H1 (cell line): ENCODE measurements around the gene ITIH4. TPM values are rescaled to one million over a fixed set of nuclear protein-coding genes. Genes with fewer than 3 reads are reported as not detected.

Experiments used
- CTCF ChIA-PET: fragments of 300-600 bp; sonication (Branson Sonifier 250); formaldehyde crosslinking; loops from one replicate; lab custom pipeline; 2021; ENCODE audit not compliant: partially characterized antibody; lab: Charles Lee
- POLR2A ChIA-PET: fragments of 300-600 bp; sonication (Branson Sonifier 250); formaldehyde crosslinking; loops from one replicate; lab custom pipeline; 2021; ENCODE audit warnings: inconsistent platforms; ENCODE audit not compliant: partially characterized antibody; lab: Charles Lee
- DNase-seq, 2 experiments: peaks; one replicate each; pipeline versions ENCODE4 v3.0.0 to v3.0.0-alpha.2; 2010 to 2022; ENCODE audit warnings: low spot score in 2 of 2, low read depth in 1 of 2, mixed read lengths in 1 of 2
- FAIRE-seq: peaks from 2 replicates; lab custom pipeline; 2011; peaks lifted over from hg19 to GRCh38; lab: Jason Lieb, UNC
- H2AFZ ChIP-seq: 2 replicates; pipeline ENCODE4 v1.8.1; 2012; ENCODE audit warnings: low read length, inconsistent platforms
- H2AK5ac ChIP-seq: 2 replicates; pipeline ENCODE4 v1.6.1; 2013; ENCODE audit warnings: low read depth, low read length
- H2BK120ac ChIP-seq: replicated peaks from 2 replicates; pipeline ENCODE3; 2013; ENCODE audit warnings: low read depth, low read length, inconsistent platforms
- H2BK12ac ChIP-seq: 2 replicates; pipeline ENCODE4 v1.6.1; 2013; ENCODE audit warnings: low read depth, low read length
- H2BK15ac ChIP-seq: 2 replicates; pipeline ENCODE4 v1.6.1; 2013; ENCODE audit warnings: low read length
- H2BK20ac ChIP-seq: 2 replicates; pipeline ENCODE4 v1.6.1; 2013; ENCODE audit warnings: low read length
- H2BK5ac ChIP-seq: 2 replicates; pipeline ENCODE4 v1.6.1; 2013; ENCODE audit warnings: low read depth, low read length
- H3K14ac ChIP-seq: 2 replicates; pipeline ENCODE4 v1.6.1; 2013; ENCODE audit warnings: inconsistent platforms; ENCODE audit not compliant: insufficient read length
- H3K18ac ChIP-seq: 2 replicates; pipeline ENCODE4 v1.6.1; 2013; ENCODE audit warnings: low read length; ENCODE audit errors: extremely low read depth
- H3K23ac ChIP-seq: 2 replicates; pipeline ENCODE4 v1.6.1; 2013; ENCODE audit warnings: inconsistent platforms; ENCODE audit not compliant: insufficient read length
- H3K23me2 ChIP-seq: 2 replicates; pipeline ENCODE4 v1.6.1; 2013; ENCODE audit warnings: low read depth, low read length
- H3K27ac ChIP-seq: 2 replicates; pipeline ENCODE4 v1.6.1; 2011; ENCODE audit warnings: low read depth, low read length, inconsistent platforms
- H3K27me3 ChIP-seq, 4 experiments: replicated peaks in 1 of 4; 1 replicate in 1 of 4; 2 replicates in 3 of 4; pipeline versions ENCODE4 v1.6.1 to v1.8.1; 2011 to 2013; ENCODE audit warnings: low read length in 3 of 4, mild to moderate bottlenecking in 3 of 4, inconsistent platforms in 2 of 4, mixed read lengths in 2 of 4, moderate library complexity in 1 of 4; ENCODE audit not compliant: control insufficient read depth in 3 of 4, insufficient read depth in 3 of 4; ENCODE audit errors: extremely low read depth in 1 of 4
- H3K36me3 ChIP-seq, 4 experiments: 2 replicates each; pipeline versions ENCODE4 v1.6.1 to v1.8.1; 2011 to 2013; ENCODE audit warnings: mild to moderate bottlenecking in 4 of 4, low read length in 3 of 4, moderate library complexity in 2 of 4, control low read depth in 1 of 4, inconsistent platforms in 1 of 4; ENCODE audit not compliant: insufficient read depth in 4 of 4, control insufficient read depth in 2 of 4
- H3K4ac ChIP-seq: replicated peaks from 2 replicates; pipeline ENCODE3; 2013; ENCODE audit warnings: low read length, low read depth, mixed read lengths, inconsistent platforms; ENCODE audit not compliant: insufficient read length
- H3K4me1 ChIP-seq, 4 experiments: replicated peaks in 1 of 4; 1 replicate in 1 of 4; 2 replicates in 3 of 4; pipeline versions ENCODE4 v1.6.1 to v1.8.1; 2011 to 2013; ENCODE audit warnings: low read length in 3 of 4, inconsistent platforms in 2 of 4, mixed read lengths in 1 of 4; ENCODE audit not compliant: insufficient read depth in 4 of 4, control insufficient read depth in 3 of 4
- H3K4me2 ChIP-seq, 2 experiments: 2 replicates each; pipeline versions ENCODE4 v1.6.1 to v1.8.1; 2011 to 2013; ENCODE audit warnings: low read depth in 2 of 2, low read length in 2 of 2, control low read depth in 1 of 2, inconsistent platforms in 1 of 2, mild to moderate bottlenecking in 1 of 2; ENCODE audit not compliant: insufficient read depth in 1 of 2
- H3K4me3 ChIP-seq, 4 experiments: fragments of 200-600, 300-600 bp in 1 of 4; sonication (generic), shearing (Covaris generic), sonication (Bioruptor Twin) in 1 of 4; 2 replicates each; pipeline versions ENCODE4 v1.5.1 to v1.8.1; 2011 to 2016; ENCODE audit warnings: low read length in 4 of 4, low read depth in 3 of 4, control low read depth in 2 of 4, inconsistent platforms in 2 of 4, mild to moderate bottlenecking in 2 of 4, mixed read lengths in 1 of 4, moderate library complexity in 1 of 4; ENCODE audit not compliant: insufficient read depth in 2 of 4; ENCODE audit errors: extremely low read depth in 1 of 4
- H3K56ac ChIP-seq: replicated peaks from 2 replicates; pipeline ENCODE3; 2013; ENCODE audit warnings: low read depth, mild to moderate bottlenecking, mixed read lengths, low read length, inconsistent platforms; ENCODE audit not compliant: insufficient read length
- H3K79me1 ChIP-seq: 2 replicates; pipeline ENCODE4 v1.6.1; 2013; ENCODE audit warnings: low read depth, low read length, control low read depth
- H3K79me2 ChIP-seq, 2 experiments: 2 replicates each; pipeline versions ENCODE4 v1.6.1 to v1.8.1; 2012 to 2013; ENCODE audit warnings: low read length in 2 of 2, mild to moderate bottlenecking in 2 of 2, inconsistent platforms in 1 of 2; ENCODE audit not compliant: insufficient read depth in 2 of 2, control insufficient read depth in 1 of 2
- H3K9ac ChIP-seq, 4 experiments: replicated peaks in 1 of 4; 1 replicate in 1 of 4; 2 replicates in 3 of 4; pipeline versions ENCODE4 v1.6.1 to v1.8.1; 2011 to 2013; ENCODE audit warnings: low read depth in 3 of 4, low read length in 3 of 4, control low read depth in 2 of 4, mild to moderate bottlenecking in 2 of 4, moderate library complexity in 2 of 4, inconsistent platforms in 1 of 4; ENCODE audit errors: extremely low read depth in 1 of 4
- H3K9me3 ChIP-seq, 2 experiments: 2 replicates each; pipeline versions ENCODE4 v1.6.1 to v1.8.1; 2012 to 2013; ENCODE audit warnings: mild to moderate bottlenecking in 2 of 2, moderate library complexity in 2 of 2, control low read depth in 1 of 2, inconsistent platforms in 1 of 2, low read depth in 1 of 2, low read length in 1 of 2, mixed read lengths in 1 of 2; ENCODE audit not compliant: insufficient read depth in 2 of 2
- H4K20me1 ChIP-seq, 2 experiments: replicated peaks in 1 of 2; 2 replicates each; pipeline versions ENCODE3 to v1.8.1; 2011 to 2013; ENCODE audit warnings: inconsistent platforms in 2 of 2, low read length in 2 of 2, mild to moderate bottlenecking in 1 of 2; ENCODE audit not compliant: insufficient read depth in 2 of 2, control insufficient read depth in 1 of 2
- H4K5ac ChIP-seq: 2 replicates; pipeline ENCODE4 v1.6.1; 2013; ENCODE audit warnings: low read length, low read depth, mixed read lengths, inconsistent platforms; ENCODE audit not compliant: insufficient read length
- H4K8ac ChIP-seq: 2 replicates; pipeline ENCODE4 v1.8.0; 2013; ENCODE audit warnings: mild to moderate bottlenecking, moderate library complexity, low read length, inconsistent platforms; ENCODE audit not compliant: insufficient read depth; ENCODE audit errors: extremely low read depth
- H4K91ac ChIP-seq: replicated peaks from 2 replicates; pipeline ENCODE3; 2013; ENCODE audit warnings: low read length, mixed read lengths, inconsistent platforms; ENCODE audit not compliant: insufficient read length
- BACH1 ChIP-seq: IDR thresholded peaks from 2 replicates; pipeline ENCODE4 v1.6.1; 2012; ENCODE audit warnings: low read length, improper control_type of control experiment
- BRCA1 ChIP-seq: IDR thresholded peaks from 2 replicates; pipeline ENCODE4 v1.6.1; 2012; ENCODE audit warnings: low read depth, low read length, improper control_type of control experiment
- GTF2F1 ChIP-seq: IDR thresholded peaks from 2 replicates; pipeline ENCODE4 v1.6.1; 2012; ENCODE audit warnings: low read depth, low read length, improper control_type of control experiment, borderline replicate concordance
- POLR2A ChIP-seq, 2 experiments: IDR thresholded peaks; 1 replicate in 1 of 2; 2 replicates in 1 of 2; pipeline ENCODE4 v1.6.1; 2011; ENCODE audit warnings: low read depth in 2 of 2, low read length in 2 of 2, mild to moderate bottlenecking in 2 of 2; ENCODE audit errors: control extremely low read depth in 1 of 2
- POLR2AphosphoS5 ChIP-seq: IDR thresholded peaks from 2 replicates; pipeline ENCODE4 v1.6.1; 2011; ENCODE audit warnings: low read depth, low read length
- SIN3A ChIP-seq, 2 experiments: IDR thresholded peaks in 1 of 2; conservative IDR thresholded peaks in 1 of 2; 2 replicates each; pipeline ENCODE4 v1.6.1; 2011 to 2012; ENCODE audit warnings: low read length in 2 of 2, improper control_type of control experiment in 1 of 2, low read depth in 1 of 2, mild to moderate bottlenecking in 1 of 2
- SIRT6 ChIP-seq: IDR thresholded peaks from one replicate; pipeline ENCODE4 v1.7.1; 2012; ENCODE audit warnings: low read length, inconsistent platforms
- SP2 ChIP-seq: IDR thresholded peaks from 2 replicates; pipeline ENCODE4 v1.6.1; 2012; ENCODE audit warnings: mild to moderate bottlenecking, low read length, inconsistent platforms
- TBP ChIP-seq: IDR thresholded peaks from 2 replicates; pipeline ENCODE4 v1.6.1; 2011; ENCODE audit warnings: low read depth, low read length, improper control_type of control experiment
- TCF12 ChIP-seq: IDR thresholded peaks from 2 replicates; pipeline ENCODE4 v1.6.1; 2011; ENCODE audit warnings: low read depth, mild to moderate bottlenecking, low read length
- ZNF274 ChIP-seq: IDR thresholded peaks from 2 replicates; pipeline ENCODE4 v1.7.0; 2012; ENCODE audit warnings: low read length, borderline replicate concordance; ENCODE audit errors: extremely low read depth
- whole genome bisulfite sequencing, 2 experiments: shearing (Covaris generic) in 1 of 2; methylation state at CpG; one replicate each; pipeline versions ENCODE4 v1.1.6 to v1.1.7; 2013 to 2015; ENCODE audit warnings: low lambda C conversion rate in 2 of 2, mixed read lengths in 2 of 2, inconsistent platforms in 1 of 2, low coverage in 1 of 2, missing lambda C conversion rate in 1 of 2; ENCODE audit not compliant: insufficient replicate concordance in 2 of 2, insufficient coverage in 1 of 2, insufficient read length in 1 of 2; ENCODE audit errors: extremely low coverage in 1 of 2, missing lambda C conversion rate in 1 of 2; 5-methylcytosine and 5-hydroxymethylcytosine counted together
- polyA plus RNA-seq, 7 experiments: library from polyadenylated mRNA; depleted of rRNA in 3 of 7; stranded (reverse) in 5 of 7; unstranded in 2 of 7; fragments of >200 nt in 5 of 7; fragments of 200-250 nt in 2 of 7; gene quantifications; 1 replicate in 5 of 7; 2 replicates in 1 of 7; 4 replicates in 1 of 7; pipeline versions ENCODE4 v1.2.1 to v1.2.3, GENCODE V29; 2011 to 2013; ENCODE audit warnings: missing spikeins in 2 of 7, mixed read lengths in 2 of 7
- total RNA-seq: library from RNA; stranded (reverse); fragmentation: NEBNext Ultra II Directional; extraction: Animal tissue kit (Norgen Biotek cat#: 25700); gene quantifications from 2 replicates; pipeline ENCODE4 v1.2.1, GENCODE V29; 2021
- TF ChIP-seq, protein P1 (sequence below), 3 experiments: IDR thresholded peaks; 1 replicate in 2 of 3; 2 replicates in 1 of 3; pipeline versions ENCODE4 v1.5.1 to v1.6.1; 2011; ENCODE audit warnings: low read length in 3 of 3, mild to moderate bottlenecking in 3 of 3, inconsistent platforms in 2 of 3, low read depth in 1 of 3, moderate library complexity in 1 of 3; ENCODE audit not compliant: insufficient read depth in 1 of 3; ENCODE audit errors: control extremely low read depth in 1 of 3

ITIH4 gene
- total and polyA plus RNA-seq, 2 of the 8 experiments (the other 6 are each of a cell fraction or from before 2014, with no cell fraction given): 3.4 to 3.7 TPM

DNA sequence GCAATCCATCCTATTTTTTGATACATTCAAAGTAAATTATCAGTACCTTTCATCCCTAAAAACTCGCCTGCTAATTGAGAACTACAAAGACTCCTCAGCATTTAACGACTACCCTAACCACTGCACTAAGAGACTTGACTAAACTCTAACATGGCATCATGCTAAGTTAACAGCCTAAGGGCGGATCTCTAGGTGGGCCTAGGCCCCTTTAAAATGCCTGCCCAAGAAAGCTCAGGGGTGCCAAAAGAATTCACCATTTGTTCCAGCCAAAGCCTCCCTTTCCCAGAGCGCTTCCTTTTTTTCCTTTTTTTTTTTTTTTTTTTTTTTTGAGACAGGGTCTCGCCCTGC lies 59.2 kb downstream of the ITIH4 start:
- Histone ChIP-seq H3K79me2 (peaks cover 0 to 21% of the 10 kb centered on the region in 2 experiments; a peak in 3 of 4 replicates), H3K9ac (peak overlapping the region; percentile 85 to 99 (median 91)), H3K4me3 (peak overlapping the region; percentile 70 to 88 (median 78)), H3K79me1 (peaks cover 3% of the 10 kb centered on the region; the same call in 1 of the 2 replicates), H3K4me2 (peak overlapping the region; percentile 73 to 83), H3K36me3 (peaks cover 2 to 17% (median 8%) of the 10 kb centered on the region in 4 experiments; a peak in 5 of 8 replicates), H3K4ac (no peak overlapping the region), H3K56ac (no peak overlapping the region), H3K14ac (no peak overlapping the region), H3K9me3 (no peaks in the 10 kb centered on the region), H2BK20ac (no peak overlapping the region), H2AK5ac (0 out of 2 replicates have a peak overlapping the region, but pooled peaks have one; percentile 28), H2BK120ac (no peak overlapping the region), H4K8ac (no peak overlapping the region), H3K4me1 (peaks cover 0 to 2% (median 0%) of the 10 kb centered on the region in 4 experiments; a peak in 1 of 7 replicates), H2BK5ac (no peak overlapping the region; the same call in 1 of the 2 replicates), H3K23ac (no peak overlapping the region), H4K5ac (no peak overlapping the region), H2BK12ac (no peak overlapping the region), H4K91ac (no peak overlapping the region), H2BK15ac (no peak overlapping the region), H3K18ac (no peak overlapping the region), H4K20me1 (no peaks in the 10 kb centered on the region), H3K23me2 (peaks cover 7% of the 10 kb centered on the region), H2AFZ (peak overlapping the region; percentile 92), H3K27ac (peak overlapping the region; percentile 86), H3K27me3 (no peaks in the 10 kb centered on the region)
- CTCF ChIA-PET: interaction anchor here (1.1 to 4.7 kb wide), 5 partner anchors 21 to 51 kb away, joined by 3 to 28 read pairs (median 5); no protein-coding TSS in a partner anchor
- WGBS, 2 experiments: 54% methylated on average over 4 of the region's 5 CpGs; no CpG with 5 or more reads in 1 of the 2 experiments
- no peak for DNase-seq
- no peak for FAIRE-seq
- POLR2A ChIA-PET: interaction anchor here (0.9 to 2.3 kb wide), 12 partner anchors 9 to 302 kb away, joined by 3 to 10 read pairs (median 6); partner anchors contain the start of gene ITIH3
- TF ChIP-seq GTF2F1: no peak
- TF ChIP-seq TBP: no peak
- no peak for TF ChIP-seq BACH1
- TF ChIP-seq SP2: no peak
- no peak for TF ChIP-seq SIRT6
- TF ChIP-seq POLR2AphosphoS5: no peak; the same call in 1 of the 2 replicates
- no peak for TF ChIP-seq TCF12
- TF ChIP-seq, protein P1, sequence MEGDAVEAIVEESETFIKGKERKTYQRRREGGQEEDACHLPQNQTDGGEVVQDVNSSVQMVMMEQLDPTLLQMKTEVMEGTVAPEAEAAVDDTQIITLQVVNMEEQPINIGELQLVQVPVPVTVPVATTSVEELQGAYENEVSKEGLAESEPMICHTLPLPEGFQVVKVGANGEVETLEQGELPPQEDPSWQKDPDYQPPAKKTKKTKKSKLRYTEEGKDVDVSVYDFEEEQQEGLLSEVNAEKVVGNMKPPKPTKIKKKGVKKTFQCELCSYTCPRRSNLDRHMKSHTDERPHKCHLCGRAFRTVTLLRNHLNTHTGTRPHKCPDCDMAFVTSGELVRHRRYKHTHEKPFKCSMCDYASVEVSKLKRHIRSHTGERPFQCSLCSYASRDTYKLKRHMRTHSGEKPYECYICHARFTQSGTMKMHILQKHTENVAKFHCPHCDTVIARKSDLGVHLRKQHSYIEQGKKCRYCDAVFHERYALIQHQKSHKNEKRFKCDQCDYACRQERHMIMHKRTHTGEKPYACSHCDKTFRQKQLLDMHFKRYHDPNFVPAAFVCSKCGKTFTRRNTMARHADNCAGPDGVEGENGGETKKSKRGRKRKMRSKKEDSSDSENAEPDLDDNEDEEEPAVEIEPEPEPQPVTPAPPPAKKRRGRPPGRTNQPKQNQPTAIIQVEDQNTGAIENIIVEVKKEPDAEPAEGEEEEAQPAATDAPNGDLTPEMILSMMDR (IDR thresholded peaks at IDR 0.05; ENCODE audit: control extremely low read depth in 1 of 3, insufficient read depth in 1 of 3, low read depth in 1 of 3, low read length in 3 of 3): no peak
- TF ChIP-seq BRCA1: no peak
- TF ChIP-seq SIN3A (conservative IDR thresholded peaks at IDR 0.05 in 1 of 2, IDR thresholded peaks at IDR 0.05 in 1 of 2; ENCODE audit: low read depth in 1 of 2, low read length in 2 of 2): no peak
- no peak for TF ChIP-seq POLR2A (IDR thresholded peaks at IDR 0.05; ENCODE audit: control extremely low read depth in 1 of 2, low read depth in 2 of 2, low read length in 2 of 2)
- TF ChIP-seq ZNF274: no peak
